Large intestine (tissue), 3 donors: ENCODE results near the gene MICOS13. TPM values are rescaled to one million over a fixed set of nuclear protein-coding genes. Genes with fewer than 3 reads are reported as not detected.

Source experiments
- DNase-seq, 2 donors: peaks; one replicate each; pipeline versions ENCODE4 v3.0.0 to v3.0.0-alpha.2; 2013
- H3K27ac ChIP-seq: one replicate; pipeline ENCODE4 v1.5.1; 2013; ENCODE audit warnings: low read length
- H3K27me3 ChIP-seq: 2 replicates; pipeline ENCODE4 v1.6.1; 2013; ENCODE audit warnings: low read length; ENCODE audit not compliant: control insufficient read depth, insufficient read depth
- H3K36me3 ChIP-seq: 2 replicates; pipeline ENCODE4 v1.6.1; 2013; ENCODE audit warnings: low read length; ENCODE audit not compliant: control insufficient read depth, insufficient read depth
- H3K4me1 ChIP-seq: one replicate; pipeline ENCODE4 v1.6.1; 2013; ENCODE audit warnings: low read length; ENCODE audit not compliant: control insufficient read depth, insufficient read depth
- H3K4me3 ChIP-seq: one replicate; pipeline ENCODE4 v1.5.1; 2013; ENCODE audit warnings: low read length
- H3K9me3 ChIP-seq: one replicate; pipeline ENCODE4 v1.6.1; 2013; ENCODE audit warnings: mild to moderate bottlenecking, low read depth, low read length, moderate library complexity; ENCODE audit not compliant: control insufficient read depth
- WGBS: methylation state at CpG from one replicate; pipeline ENCODE4 v1.1.5; 2013; ENCODE audit warnings: low lambda C conversion rate; ENCODE audit not compliant: insufficient coverage; 5-methylcytosine and 5-hydroxymethylcytosine counted together
- polyA plus RNA-seq: library from polyadenylated mRNA; unstranded; fragments of 120-200 nt; gene quantifications from one replicate; pipeline ENCODE4 v1.2.1, GENCODE V29; 2013

MICOS13 gene
- polyA plus RNA-seq, 1 donor = 48.0 TPM

DNA sequence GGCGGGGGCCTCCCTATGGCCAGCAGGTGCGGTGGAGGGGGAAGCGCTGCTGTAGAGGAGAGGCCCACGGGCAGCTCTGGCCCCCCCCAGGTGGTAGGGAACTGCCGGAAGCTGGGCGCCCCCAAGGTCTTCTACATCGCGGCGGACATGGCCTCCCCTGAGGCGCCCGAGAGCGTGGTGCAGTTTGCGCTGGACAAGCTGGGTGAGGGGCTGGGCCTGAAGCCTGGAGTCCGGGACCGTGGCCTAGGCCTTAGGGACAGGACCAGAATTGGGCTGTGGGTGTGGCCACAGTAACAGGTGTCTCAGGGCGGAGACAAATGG lies 6.0 kb upstream of the MICOS13 start:
- no peak for DNase-seq
- Histone ChIP-seq H3K4me3 (peak overlapping the region; percentile 35), H3K4me1 (peaks cover 8% of the 10 kb centered on the region), H3K36me3 (no peaks in the 10 kb centered on the region), H3K9me3 (peaks cover 9% of the 10 kb centered on the region), H3K27ac (peak overlapping the region; percentile 77), H3K27me3 (no peaks in the 10 kb centered on the region)
- WGBS = no CpG with 5 or more reads among the region's 16 CpGs

DNA sequence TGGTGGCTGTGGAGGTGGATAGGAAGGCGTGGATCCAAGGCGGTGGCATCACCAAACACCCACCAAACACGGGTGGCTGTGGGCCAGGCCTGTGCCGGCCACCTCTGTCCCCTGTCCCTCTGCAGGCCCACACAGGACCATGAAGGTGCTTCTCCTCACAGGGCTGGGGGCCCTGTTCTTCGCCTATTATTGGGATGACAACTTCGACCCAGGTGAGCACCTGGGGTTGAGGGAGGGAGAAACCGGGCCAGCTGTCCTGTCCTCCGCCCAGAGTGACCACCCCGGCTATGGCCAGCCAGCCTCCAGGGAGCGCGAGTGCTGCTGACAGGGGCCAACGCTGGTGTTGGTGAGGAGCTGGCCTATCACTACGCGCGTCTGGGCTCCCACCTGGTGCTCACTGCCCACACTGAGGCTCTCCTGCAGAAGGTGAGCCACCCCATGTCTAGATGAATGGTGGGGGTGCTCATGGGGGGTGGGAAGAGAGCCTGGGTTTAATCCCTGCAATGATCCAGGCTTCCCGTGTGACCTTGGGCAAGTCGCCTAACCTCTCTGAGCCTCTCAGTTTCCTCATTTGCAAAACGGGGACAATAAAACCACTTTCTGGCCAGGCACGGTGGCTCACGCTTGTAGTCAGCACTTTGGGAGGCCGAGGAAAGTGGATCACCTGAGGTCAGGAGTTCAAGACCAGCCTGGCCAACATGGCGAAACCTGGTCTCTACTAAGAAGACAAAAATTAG lies 4.5 kb upstream of the MICOS13 start:
- Histone ChIP-seq H3K27ac (no peak overlapping the region), H3K4me1 (peaks cover 11% of the 10 kb centered on the region), H3K9me3 (peaks cover 9% of the 10 kb centered on the region), H3K27me3 (no peaks in the 10 kb centered on the region), H3K36me3 (no peaks in the 10 kb centered on the region), H3K4me3 (no peak overlapping the region)
- DNase-seq = no peak
- WGBS = no CpG with 5 or more reads among the region's 22 CpGs

DNA sequence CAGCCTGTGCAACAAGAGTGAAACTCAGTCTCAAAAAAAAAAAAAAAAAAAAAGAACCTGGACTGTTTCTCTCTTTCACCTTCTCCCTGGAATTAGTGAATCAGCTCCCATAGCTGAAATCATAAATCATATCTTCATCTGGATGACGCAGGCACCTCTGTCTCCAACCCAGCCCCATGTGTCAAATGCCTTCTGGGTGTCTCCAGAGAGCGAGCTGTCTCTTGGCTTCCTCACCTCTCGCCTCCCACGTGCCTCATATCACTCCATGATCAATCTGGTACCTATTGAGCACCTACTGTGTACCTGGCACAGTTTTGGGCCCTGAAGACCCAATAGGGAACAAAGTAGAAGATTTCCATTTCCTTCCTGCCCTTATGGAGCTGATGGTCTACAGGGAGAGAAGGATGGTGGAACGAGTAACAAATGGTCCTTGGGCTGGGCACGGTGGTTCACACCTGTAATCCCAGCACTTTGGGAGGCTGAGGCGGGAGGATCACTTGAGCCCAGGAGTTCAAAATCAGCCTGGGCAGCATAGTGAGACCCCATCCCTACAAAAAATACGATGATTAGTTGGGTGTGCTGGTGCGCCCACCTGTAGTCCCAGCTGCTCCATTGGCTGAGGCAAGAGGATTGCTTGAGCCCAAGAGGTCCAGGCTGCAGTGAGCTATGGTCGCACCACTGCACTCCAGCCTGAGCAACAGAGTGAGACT lies 3.0 kb upstream of the MICOS13 start:
- no peak for DNase-seq
- WGBS = 100% methylated on average over 1 of the region's 10 CpGs

DNA sequence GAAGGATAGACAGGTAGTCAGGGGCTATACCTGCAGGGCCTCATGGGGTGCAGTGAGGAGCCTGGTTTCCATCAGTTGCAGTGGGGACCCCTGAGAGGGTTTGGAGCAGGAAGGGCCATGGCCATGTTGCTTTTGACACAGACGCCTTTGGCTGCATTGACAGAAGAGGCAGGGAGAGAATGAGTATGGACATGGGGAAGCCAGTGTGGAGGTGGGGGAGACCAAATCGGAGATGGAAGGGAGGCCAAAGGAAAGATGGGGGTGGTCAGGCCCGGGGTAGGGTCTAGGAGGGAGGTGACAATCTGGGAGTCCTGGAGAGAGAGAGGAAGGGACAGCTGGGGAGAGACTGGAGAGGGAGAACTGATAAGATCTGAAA lies 1.8 kb upstream of the MICOS13 start:
- H3K4me1 ChIP-seq = peaks cover 14% of the 10 kb centered on the region
- H3K27ac ChIP-seq = no peak overlapping the region
- no peaks in the 10 kb centered on the region for H3K27me3 ChIP-seq
- DNase-seq = no peak
- WGBS = 100% methylated on average over 2 of the region's 3 CpGs
- peaks cover under 1% of the 10 kb centered on the region for H3K9me3 ChIP-seq
- peaks cover 5% of the 10 kb centered on the region for H3K36me3 ChIP-seq
- H3K4me3 ChIP-seq = no peak overlapping the region

More for the DNA sequence above, 3.0 kb upstream of the MICOS13 start:
- Histone ChIP-seq H3K36me3 (peaks cover 1% of the 10 kb centered on the region), H3K4me3 (no peak overlapping the region), H3K9me3 (peaks cover 9% of the 10 kb centered on the region), H3K4me1 (peaks cover 17% of the 10 kb centered on the region), H3K27me3 (no peaks in the 10 kb centered on the region), H3K27ac (no peak overlapping the region)

DNA sequence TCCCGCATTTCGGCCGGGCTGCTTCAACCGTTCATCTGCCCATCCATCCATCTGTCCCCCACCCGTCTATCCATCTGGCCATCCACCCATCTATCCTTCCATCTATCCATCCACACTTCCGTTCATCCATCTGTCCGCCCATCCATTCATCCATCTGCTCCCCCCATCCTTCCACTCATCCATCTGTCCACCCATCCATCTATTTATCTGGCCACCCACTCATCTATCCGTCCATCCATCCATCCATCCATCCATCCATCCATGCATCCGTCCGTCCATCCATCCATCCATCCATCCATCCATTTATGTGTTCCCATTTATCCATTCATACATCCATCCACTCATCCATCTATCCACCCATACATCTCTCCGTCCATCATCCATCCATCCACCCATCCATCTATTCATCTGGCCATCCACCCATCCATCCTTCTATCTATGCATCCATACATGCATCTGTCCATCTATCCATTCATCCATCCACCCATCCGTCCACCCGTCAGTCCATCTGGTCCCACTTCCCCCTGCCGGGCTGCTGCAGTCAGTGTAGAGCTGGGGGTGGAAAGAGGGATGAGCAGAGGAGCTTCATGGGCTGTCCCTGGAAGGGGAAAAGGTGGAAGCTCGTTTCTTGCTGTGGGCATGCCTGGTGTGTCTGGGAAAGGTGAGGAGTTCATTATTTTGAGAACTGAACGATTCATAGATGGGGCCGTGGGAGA lies 1.2 kb upstream of the MICOS13 start:
- Histone ChIP-seq H3K9me3 (no peaks in the 10 kb centered on the region), H3K27me3 (no peaks in the 10 kb centered on the region), H3K36me3 (peaks cover 5% of the 10 kb centered on the region), H3K4me1 (peaks cover 14% of the 10 kb centered on the region), H3K27ac (no peak overlapping the region), H3K4me3 (peak overlapping the region; percentile 96)
- DNase-seq = no peak
- WGBS = 77% methylated on average over 6 of the region's 17 CpGs

DNA sequence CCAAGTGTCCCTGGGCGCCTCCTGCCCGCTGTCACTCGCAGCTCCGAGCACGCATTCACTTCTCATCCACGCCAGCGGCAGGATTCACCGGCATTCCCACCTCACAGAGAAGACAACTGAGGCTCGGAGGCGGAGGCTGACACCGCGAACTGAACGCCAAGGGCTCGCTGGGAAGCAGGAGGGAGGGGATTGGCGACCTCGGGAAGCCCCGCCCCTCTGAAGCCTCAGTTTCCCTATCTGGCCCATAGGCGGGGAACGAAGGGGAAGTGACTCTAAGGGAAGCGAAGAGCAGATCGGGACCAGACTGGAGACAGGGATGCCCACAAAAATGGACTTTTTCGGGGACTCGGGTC lies 256 bp downstream of the MICOS13 start:
- DNase-seq = no peak
- WGBS = no CpG with 5 or more reads among the region's 23 CpGs
- peak overlapping the region; percentile 84 for H3K27ac ChIP-seq

DNA sequence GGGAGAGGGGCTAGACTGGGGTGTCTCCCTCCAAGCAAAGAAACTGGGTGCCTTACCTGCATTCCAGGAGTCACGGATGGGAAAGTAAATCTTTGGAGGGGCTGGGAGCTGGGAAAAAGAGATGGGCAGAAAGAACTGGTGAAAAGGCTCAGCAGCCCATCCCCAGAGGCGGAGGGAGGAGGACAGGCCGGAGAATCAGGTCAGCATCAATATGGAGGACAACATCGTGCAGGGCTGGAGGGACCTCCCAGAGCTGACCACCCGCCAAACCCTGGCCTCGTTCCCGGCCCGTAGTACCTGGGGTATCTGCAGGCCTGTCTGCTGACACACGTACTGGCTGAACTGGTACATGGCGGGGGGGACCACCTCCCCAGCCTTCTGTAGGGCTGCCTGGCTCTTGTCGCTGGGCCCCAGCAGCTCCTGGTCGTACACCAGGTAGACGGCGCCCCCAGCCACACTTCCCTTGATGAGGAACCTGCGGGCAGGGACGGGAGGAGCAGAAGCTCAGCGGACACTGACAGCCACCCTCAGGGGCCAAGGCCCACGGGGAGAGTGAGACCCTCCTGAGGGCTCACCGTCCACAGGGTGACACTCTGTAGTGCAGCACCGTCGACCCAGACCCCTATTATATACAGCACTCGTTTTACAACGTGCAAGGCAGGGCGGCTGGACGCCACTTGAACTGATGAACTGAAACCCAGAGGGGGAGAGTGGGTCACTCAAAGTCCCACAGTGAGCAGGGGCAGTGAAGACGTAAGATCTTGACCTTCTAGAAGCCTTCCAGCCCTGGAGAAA lies 830 bp downstream of the MICOS13 start:
- Histone ChIP-seq H3K4me3 (peak overlapping the region; percentile 96), H3K9me3 (no peaks in the 10 kb centered on the region), H3K4me1 (peaks cover 9% of the 10 kb centered on the region), H3K27me3 (no peaks in the 10 kb centered on the region), H3K27ac (peak overlapping the region; percentile 84), H3K36me3 (peaks cover 5% of the 10 kb centered on the region)
- WGBS = no CpG with 5 or more reads among the region's 26 CpGs
- DNase-seq = peak in 1 of 2 donors; percentile 18

More for the DNA sequence above, 256 bp downstream of the MICOS13 start:
- peaks cover 5% of the 10 kb centered on the region for H3K36me3 ChIP-seq
- H3K9me3 ChIP-seq = no peaks in the 10 kb centered on the region
- H3K4me1 ChIP-seq = peaks cover 9% of the 10 kb centered on the region
- no peaks in the 10 kb centered on the region for H3K27me3 ChIP-seq
- H3K4me3 ChIP-seq = peak overlapping the region; percentile 96

DNA sequence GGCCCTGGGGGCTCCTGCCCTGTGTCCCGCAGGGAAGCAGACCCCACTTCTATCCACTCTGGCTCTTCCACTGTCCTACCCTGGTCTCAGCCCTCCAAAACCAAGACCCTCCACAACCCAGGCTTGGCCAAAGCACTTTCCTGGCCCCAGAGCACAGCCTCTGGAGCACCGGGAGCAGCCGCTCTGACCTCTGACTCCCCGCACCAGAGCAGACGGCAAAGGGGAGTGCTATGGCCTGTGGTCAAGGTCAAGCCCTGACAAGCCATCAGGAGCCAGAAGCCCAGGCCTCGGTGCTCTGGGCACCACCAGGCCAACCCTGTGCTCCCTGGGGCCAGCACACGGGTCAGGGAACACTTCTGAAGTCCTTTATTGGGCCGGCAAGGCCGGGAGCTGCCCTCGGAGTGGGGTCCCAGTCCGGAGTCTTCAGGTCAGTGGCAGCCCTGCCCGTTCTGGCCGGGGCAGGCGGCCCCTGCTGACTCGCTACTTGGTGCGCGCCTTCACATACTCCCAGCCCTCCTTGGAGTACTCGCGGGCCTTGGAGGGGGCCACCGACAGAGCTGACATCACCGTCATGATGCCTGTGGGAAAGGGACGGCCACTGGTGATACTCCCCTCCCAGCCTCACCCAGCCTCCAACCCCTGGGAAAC lies 2.1 kb downstream of the MICOS13 start:
- no CpG with 5 or more reads among the region's 22 CpGs for WGBS
- Histone ChIP-seq H3K4me1 (peaks cover 9% of the 10 kb centered on the region), H3K27ac (no peak overlapping the region), H3K27me3 (no peaks in the 10 kb centered on the region), H3K36me3 (peaks cover 5% of the 10 kb centered on the region), H3K9me3 (no peaks in the 10 kb centered on the region), H3K4me3 (no peak overlapping the region)
- no peak for DNase-seq

DNA sequence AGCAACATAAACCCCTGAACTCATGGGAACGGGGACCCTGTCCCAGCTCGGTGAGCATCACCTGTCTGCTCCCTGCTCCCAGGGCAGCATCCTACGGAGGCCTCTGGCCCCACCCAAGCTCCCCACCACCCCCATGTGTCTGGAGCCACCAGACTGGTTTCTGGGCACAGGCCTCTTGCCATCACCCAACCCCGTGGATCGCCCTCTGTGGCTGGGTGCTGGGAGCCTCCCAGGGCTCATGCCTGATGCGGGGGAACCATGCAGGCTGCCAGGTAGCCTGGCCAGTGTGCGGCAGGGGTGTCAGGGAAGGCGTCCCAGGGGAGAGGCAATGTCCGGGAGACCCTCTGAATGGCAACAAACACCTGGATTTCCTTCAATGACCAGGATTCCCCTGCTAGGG lies 2.7 kb downstream of the MICOS13 start:
- H3K4me1 ChIP-seq = peaks cover 9% of the 10 kb centered on the region
- no peaks in the 10 kb centered on the region for H3K27me3 ChIP-seq
- H3K27ac ChIP-seq = no peak overlapping the region
- H3K36me3 ChIP-seq = peaks cover 5% of the 10 kb centered on the region
- H3K4me3 ChIP-seq = no peak overlapping the region
- WGBS = no CpG with 5 or more reads among the region's 9 CpGs
- DNase-seq = no peak
- H3K9me3 ChIP-seq = no peaks in the 10 kb centered on the region

DNA sequence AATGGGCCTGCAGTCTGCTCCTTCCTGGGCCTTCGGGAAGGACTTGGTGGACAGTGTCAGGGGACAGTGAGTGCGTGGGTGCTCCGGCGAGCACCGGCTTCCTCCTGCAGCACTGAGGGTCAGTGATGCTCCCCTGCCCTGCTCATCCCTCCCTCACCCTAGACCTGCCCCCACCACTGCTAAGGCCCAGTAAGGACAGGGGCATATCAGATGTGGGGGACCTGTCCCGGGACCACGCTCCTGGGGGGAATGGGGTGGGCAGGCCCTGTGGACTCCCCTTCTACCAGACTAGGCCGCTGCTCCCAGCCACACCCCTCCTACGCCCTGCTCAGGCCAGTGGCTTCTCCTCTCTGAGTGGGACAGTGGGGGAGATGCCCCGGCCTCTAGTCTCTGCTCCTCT lies 3.2 kb downstream of the MICOS13 start:
- no peak overlapping the region for H3K27ac ChIP-seq
- H3K4me1 ChIP-seq = peaks cover 9% of the 10 kb centered on the region
- no CpG with 5 or more reads among the region's 10 CpGs for WGBS

More for the DNA sequence above, 3.2 kb downstream of the MICOS13 start:
- DNase-seq = no peak
- Histone ChIP-seq H3K27me3 (no peaks in the 10 kb centered on the region), H3K9me3 (no peaks in the 10 kb centered on the region), H3K36me3 (peaks cover 5% of the 10 kb centered on the region), H3K4me3 (no peak overlapping the region)
